ENCODE data around the gene ABO.

- TF ChIP-seq SUZ12 (IDR thresholded peaks at IDR 0.05; ENCODE audit: unreplicated experiment) (no peak), PRDM15 (CRISPR knock-in tag; IDR thresholded peaks at IDR 0.05) (no peak), CTCF (IDR thresholded peaks at IDR 0.05 in 2 of 3, conservative IDR thresholded peaks at IDR 0.05 in 1 of 3; ENCODE audit: control insufficient read depth in 2 of 3, extremely low read depth in 1 of 3, insufficient read depth in 1 of 3, low read depth in 3 of 3, low read length in 3 of 3) (no peak), USF2 (IDR thresholded peaks at IDR 0.05; ENCODE audit: borderline replicate concordance, low read depth, low read length) (no peak), MTA2 (IDR thresholded peaks at IDR 0.05; ENCODE audit: low read depth) (no peak), GABPA (IDR thresholded peaks at IDR 0.05; ENCODE audit: low read depth) (no peak), POLR2AphosphoS2 (IDR thresholded peaks at IDR 0.05; ENCODE audit: low read depth, low read length) (no peak), CEBPB (IDR thresholded peaks at IDR 0.05; ENCODE audit: borderline replicate concordance in 1 of 2, low read depth in 2 of 2, low read length in 2 of 2) (no peak), TAF1 (IDR thresholded peaks at IDR 0.05; ENCODE audit: borderline replicate concordance, low read depth, low read length) (no peak), SRF (IDR thresholded peaks at IDR 0.05; ENCODE audit: low read depth in 2 of 2, low read length in 2 of 2) (no peak), POLR2A (IDR thresholded peaks at IDR 0.05; ENCODE audit: low read depth, low read length) (no peak), FOXK2 (IDR thresholded peaks at IDR 0.05) (no peak), ASH2L (IDR thresholded peaks at IDR 0.05; ENCODE audit: borderline replicate concordance, low read depth) (no peak), ZZZ3 (IDR thresholded peaks at IDR 0.05; ENCODE audit: control insufficient read depth, insufficient read length, low read depth) (no peak)
Observed at GRCh38 chr9:133246991-133247390, 28.0 kb downstream of the ABO start.

Data from GM12878 (cell line).